CD4-positive, alpha-beta T cell treated with Interleukin-15 for 4 hours (primary cell): ENCODE data around the gene OR6K3.

Source experiments
- DNase-seq: peaks from one replicate; pipeline ENCODE4 v3.0.0-alpha.2; 2020; ENCODE audit warnings: low spot score

The OR6K3 gene

GRCh38 chr1:158686111-158687009 is 34.2 kb downstream of the OR6K3 start, which contains the start of gene SPTA1:
SPTA1 (minus strand) TSS chr1:158686715; CDS start chr1:158686517, 198 bp downstream.
- DNase-seq, result no peak

GRCh38 chr1:158685085-158685484 is 35.4 kb downstream of the OR6K3 start:
- DNase-seq, result no peak

GRCh38 chr1:158681606-158682005 is 38.9 kb downstream of the OR6K3 start:
- DNase-seq, result no peak

DNA sequence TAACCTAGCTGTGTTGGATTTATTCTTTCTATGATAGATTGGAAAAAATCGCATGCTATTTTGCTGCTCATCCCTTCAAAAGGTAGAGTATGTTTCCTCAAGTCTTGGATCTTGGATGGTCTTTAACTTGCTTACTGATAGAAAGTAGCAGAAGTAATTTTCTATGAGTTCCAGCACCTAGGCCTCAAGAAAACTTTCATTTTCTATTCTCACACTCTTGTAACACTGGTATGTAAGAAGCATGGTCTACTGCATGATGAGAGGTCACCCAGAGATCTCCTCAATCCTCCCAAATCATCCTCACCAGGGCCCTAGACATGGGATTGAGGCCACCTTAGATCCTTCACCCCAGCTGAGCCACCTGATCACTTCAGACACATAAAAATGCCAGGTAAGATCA is 41.2 kb downstream of the OR6K3 start:
- DNase-seq, result no peak

- no peak for DNase-seq
These were observed 44.8 kb downstream of the OR6K3 start for GRCh38 chr1:158675563-158676323.

- no peak for DNase-seq
These were observed 46.2 kb downstream of the OR6K3 start for GRCh38 chr1:158674302-158674701.
